HAP-1 (cell line): ENCODE results near the gene AMD1.
"Not testable (repeated sequence)": the region's sequence is repeated elsewhere in the genome, so short reads cannot be mapped to it uniquely, and the experiment has no call there.

Experiments
- DNase-seq, 2 experiments: peaks; one replicate each; pipeline ENCODE4 v3.0.0-alpha.2; 2016 to 2020; ENCODE audit warnings: low spot score in 2 of 2
- H3K27me3 ChIP-seq: fragments of 250-450 bp; sonication (Bioruptor Pico); 2 replicates; pipeline ENCODE4 v1.5.1; 2020; ENCODE audit warnings: low read depth, mild to moderate bottlenecking, moderate library complexity
- H3K36me3 ChIP-seq: fragments of 250-450 bp; sonication (Bioruptor Pico); replicated peaks from 2 replicates; pipeline ENCODE4 v1.5.1; 2020; ENCODE audit warnings: mild to moderate bottlenecking
- H3K4me1 ChIP-seq: fragments of 250-450 bp; sonication (Bioruptor Pico); 2 replicates; pipeline ENCODE4 v1.5.1; 2020; ENCODE audit warnings: mild to moderate bottlenecking
- H3K4me3 ChIP-seq: fragments of 250-450 bp; sonication (Bioruptor Pico); 2 replicates; pipeline ENCODE4 v1.5.1; 2020; ENCODE audit warnings: mild to moderate bottlenecking, moderate library complexity
- H3K9me3 ChIP-seq: fragments of 250-450 bp; sonication (Bioruptor Pico); 2 replicates; pipeline ENCODE4 v1.5.1; 2020; ENCODE audit warnings: mild to moderate bottlenecking, moderate library complexity
- in situ Hi-C: fragments of 300-500 bp; cut with MboI; formaldehyde crosslinking; loops from 3 replicates; pipeline ENCODE4 v1.14.3; 2020; ENCODE audit warnings: low sequenced_read_pairs, inconsistent platforms, mixed read lengths

Gene AMD1

DNA sequence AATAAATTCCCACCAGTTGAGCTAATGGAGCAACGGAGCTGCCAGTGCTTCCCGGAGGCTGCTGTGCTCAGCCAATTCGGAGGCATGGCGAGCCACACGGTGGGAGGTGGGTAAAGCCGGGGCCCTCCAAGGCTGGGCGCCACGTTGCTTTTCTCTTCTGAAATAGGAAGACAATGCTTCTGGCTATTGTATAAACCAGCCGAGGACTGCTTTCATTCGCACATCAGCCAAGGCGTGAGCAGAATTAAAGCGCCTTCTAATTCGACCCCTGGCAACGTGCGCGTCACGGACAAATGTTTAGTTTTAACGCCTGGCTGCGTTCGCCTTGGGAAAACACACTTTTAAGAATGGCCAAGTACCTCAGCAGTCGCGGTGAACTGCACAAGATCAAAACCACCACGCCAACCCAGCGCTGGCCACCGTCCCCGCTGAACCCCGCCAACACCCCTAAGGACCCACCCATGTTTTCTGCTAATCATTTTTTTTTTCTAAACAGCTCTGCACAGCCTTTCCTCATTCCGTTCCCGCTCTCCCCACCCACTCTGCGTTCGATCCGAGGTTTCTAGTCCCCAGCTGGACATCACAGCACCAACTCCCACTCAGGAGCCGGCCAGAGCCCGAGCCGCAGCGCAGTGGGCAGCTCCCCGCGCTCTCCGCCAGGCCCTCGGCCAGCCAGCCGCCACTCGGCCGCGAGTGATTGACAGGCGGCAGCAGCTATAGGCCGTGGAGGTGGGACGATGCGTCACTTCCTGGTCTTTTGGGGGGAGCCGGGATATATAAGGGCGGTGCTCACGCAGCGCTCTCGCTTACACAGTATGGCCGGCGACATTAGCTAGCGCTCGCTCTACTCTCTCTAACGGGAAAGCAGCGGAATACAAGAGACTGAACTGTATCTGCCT lies at the start of gene AMD1:
TSS of gene AMD1 (plus strand) at position 805 of the 899 bp plus-strand sequence. CDS start 321 bp downstream, outside the sequence.
- H3K36me3 ChIP-seq = no peaks in the 10 kb centered on the region; the same call in 1 of the 2 replicates
- no peaks in the 10 kb centered on the region for H3K27me3 ChIP-seq
- in situ Hi-C loops = no loop called here
- peak; percentile 92 to 98 for DNase-seq
- H3K4me3 ChIP-seq = peak within 1 kb of the TSS; percentile 85
- H3K4me1 ChIP-seq = peaks cover 17% of the 10 kb centered on the region
- no peaks in the 10 kb centered on the region for H3K9me3 ChIP-seq

DNA sequence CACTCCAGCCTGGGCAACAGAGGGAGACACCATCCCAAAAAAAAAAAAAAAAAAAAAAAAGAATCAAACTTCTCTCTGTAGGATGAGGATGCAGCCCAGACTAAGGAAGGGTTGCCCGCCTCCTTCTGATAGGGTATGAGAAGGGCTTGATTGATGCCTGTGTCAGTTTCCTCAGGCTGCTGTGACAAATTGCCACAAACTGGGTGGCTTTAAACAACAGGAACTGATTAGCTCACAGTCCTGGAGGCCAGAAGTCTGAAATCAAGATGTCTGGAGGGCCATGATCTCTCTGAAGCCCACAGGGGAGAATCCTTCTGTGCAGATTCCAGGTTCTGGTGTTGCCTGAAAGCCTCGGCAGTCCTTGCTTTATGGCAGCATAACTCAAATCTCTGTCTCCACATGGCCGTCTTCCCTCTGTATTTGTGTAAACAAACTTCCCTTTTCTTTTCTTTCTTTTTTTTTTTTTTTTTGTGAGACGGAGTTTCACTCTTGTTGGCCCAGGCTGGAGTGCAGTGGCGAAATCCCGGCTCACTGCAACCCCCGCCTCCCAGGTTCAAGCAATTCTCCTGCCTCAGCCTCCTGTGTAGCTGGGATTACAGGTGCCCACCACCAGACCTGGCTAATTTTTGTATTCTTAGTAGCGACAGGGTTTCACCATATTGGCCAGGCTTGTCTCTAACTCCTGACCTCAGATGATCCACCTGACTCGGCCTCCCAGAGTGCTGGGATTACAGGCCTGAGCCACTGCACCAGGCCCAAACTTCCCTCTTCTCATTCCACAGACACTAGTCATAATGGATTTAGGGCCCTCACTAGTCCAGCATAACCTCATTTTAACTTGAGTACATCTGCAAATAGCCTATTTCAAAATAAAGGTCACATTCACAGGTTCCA lies 48.1 kb upstream of the AMD1 start:
- no peak for DNase-seq
- in situ Hi-C loops = no loop called here
- no peaks in the 10 kb centered on the region for H3K9me3 ChIP-seq
- H3K36me3 ChIP-seq = no peaks in the 10 kb centered on the region
- no peak overlapping the region for H3K4me3 ChIP-seq
- H3K4me1 ChIP-seq = no peaks in the 10 kb centered on the region
- no peaks in the 10 kb centered on the region; the same call in 1 of the 2 replicates for H3K27me3 ChIP-seq

DNA sequence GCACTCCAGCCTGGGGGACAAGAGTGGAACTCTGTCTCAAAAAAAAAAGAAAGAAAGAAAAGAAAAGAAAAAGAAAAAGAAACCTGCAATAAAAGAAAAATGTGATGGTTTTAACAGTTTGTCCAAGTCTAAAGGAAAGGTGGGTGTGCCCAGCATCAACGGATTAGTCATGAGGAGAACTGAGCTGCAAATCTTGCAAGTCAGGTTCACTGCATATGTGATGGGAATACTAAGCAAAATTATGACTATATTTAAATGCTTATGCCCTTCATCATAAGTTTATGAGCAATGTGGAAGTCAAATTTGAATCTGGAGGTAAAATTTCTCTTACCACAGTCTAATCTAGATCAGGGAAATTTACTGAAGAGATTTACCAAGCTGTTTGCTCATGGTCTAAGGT lies 46.2 kb upstream of the AMD1 start:
- no peak overlapping the region for H3K4me3 ChIP-seq
- no peaks in the 10 kb centered on the region for H3K9me3 ChIP-seq
- in situ Hi-C loops = no loop called here
- DNase-seq = no peak
- H3K36me3 ChIP-seq = no peaks in the 10 kb centered on the region
- H3K4me1 ChIP-seq = no peaks in the 10 kb centered on the region
- H3K27me3 ChIP-seq = no peaks in the 10 kb centered on the region; the same call in 1 of the 2 replicates

DNA sequence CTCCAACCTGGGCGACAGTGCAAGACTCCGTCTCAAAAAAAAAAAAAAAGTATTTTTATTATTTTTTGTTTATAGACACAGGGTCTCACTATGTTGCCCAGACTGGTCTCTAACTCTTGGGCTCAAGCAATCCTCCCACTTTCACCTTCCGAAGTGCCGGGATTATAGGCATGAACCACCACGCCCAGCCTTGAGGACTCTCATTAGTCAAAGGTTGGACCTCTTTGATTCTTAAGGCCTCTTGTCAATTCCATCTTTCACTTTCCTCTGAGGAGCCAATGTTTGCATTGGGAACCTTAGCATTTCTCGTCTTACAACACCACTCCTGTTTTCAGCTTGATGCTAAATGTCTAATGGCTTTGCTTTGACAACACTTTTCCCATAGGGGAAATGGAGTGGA lies 43.2 kb upstream of the AMD1 start:
- Histone ChIP-seq H3K36me3 (no peaks in the 10 kb centered on the region), H3K27me3 (no peaks in the 10 kb centered on the region), H3K9me3 (no peaks in the 10 kb centered on the region), H3K4me3 (no peak overlapping the region), H3K4me1 (no peaks in the 10 kb centered on the region)
- DNase-seq = no peak
- in situ Hi-C loops = no loop called here

DNA sequence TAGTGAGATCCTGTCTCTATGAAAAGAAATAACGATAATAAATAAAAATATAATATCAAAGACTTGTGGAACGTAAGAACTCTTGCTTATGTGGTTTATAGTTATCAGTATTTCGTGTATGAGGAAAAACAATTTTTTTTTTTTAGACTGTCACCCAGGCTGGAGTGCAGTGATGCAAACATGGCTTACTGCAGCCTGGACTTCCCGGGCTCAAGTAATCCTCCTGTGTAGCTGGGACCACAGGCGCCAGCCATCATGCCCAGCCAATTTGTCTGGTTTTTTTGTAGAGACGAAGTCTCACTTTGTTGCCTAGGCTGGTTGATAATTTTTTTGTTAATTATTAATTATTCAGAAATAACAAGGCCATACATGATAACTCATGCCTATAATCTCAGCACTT lies 40.8 kb upstream of the AMD1 start:
- H3K4me1 ChIP-seq = no peaks in the 10 kb centered on the region
- no peaks in the 10 kb centered on the region for H3K9me3 ChIP-seq
- no peak overlapping the region for H3K4me3 ChIP-seq
- no peaks in the 10 kb centered on the region for H3K27me3 ChIP-seq
- H3K36me3 ChIP-seq = no peaks in the 10 kb centered on the region
- in situ Hi-C loops = no loop called here
- no peak for DNase-seq

DNA sequence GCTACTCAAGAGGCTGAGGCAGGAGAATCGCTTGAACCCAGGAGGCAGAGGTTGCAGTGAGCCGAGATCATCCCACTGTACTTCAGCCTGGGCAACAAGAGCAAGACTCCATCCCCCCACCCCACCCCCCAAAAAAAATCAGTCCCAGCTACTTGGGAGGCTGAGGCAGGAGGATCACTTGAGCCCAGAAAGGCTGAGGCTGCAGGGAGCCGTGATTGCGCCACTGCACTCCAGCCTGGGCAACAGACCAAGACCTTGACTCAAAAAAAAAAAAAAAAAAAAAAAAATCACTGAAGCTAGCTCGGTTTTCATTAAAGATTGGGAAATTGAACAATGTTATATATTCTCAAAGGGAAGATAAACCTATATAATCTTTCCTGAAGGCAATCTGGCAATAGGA lies 38.8 kb upstream of the AMD1 start:
- in situ Hi-C loops = not testable (repeated sequence)

DNA sequence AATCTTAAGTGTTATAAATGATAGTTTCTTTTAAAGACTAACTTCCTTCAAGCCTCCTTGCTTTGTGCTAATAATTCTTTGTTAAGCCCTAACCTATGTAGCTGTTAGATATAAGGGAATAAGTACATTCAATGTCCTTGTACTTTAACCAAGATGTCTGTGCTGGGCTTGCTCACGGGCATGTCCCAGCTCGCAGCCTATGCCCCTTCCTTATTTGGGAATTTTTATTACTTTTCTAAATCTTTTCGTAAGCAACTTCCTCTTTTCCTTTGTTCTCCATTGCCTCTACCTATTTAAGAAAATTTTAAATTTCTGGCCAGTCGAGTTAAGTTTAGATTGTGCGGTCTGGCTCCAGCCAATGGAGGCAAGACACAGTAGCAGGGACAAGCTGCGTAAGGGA lies 33.3 kb upstream of the AMD1 start:
- no peak for DNase-seq
- no peaks in the 10 kb centered on the region for H3K9me3 ChIP-seq
- no peak overlapping the region for H3K4me3 ChIP-seq
- in situ Hi-C loops = no loop called here
- no peaks in the 10 kb centered on the region for H3K27me3 ChIP-seq
- no peaks in the 10 kb centered on the region for H3K36me3 ChIP-seq
- no peaks in the 10 kb centered on the region for H3K4me1 ChIP-seq

More for the DNA sequence above, 38.8 kb upstream of the AMD1 start:
- not testable (repeated sequence) for H3K9me3 ChIP-seq, H3K36me3 ChIP-seq, H3K27me3 ChIP-seq, H3K4me3 ChIP-seq, DNase-seq, H3K4me1 ChIP-seq

DNA sequence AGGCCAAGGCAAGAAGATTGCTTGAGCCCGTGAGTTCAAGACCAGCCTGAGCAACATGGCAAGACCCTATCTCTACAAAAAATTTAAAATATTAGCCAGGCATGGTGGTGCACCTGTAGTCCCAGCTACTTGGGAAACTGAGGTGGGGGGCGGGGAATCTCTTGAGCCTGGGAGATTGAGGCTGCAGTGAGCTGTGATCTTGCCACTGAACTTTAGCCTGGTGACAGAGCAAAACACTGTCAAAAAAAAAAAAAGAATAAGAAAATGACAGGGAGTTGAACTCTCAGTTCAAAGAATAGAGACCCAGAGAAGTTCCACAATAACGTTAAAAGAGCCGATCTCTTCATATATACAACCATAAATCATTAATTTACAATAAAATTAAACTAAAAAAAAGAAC lies 24.8 kb upstream of the AMD1 start:
- no peaks in the 10 kb centered on the region; the same call in 1 of the 2 replicates for H3K4me1 ChIP-seq
- H3K27me3 ChIP-seq = no peaks in the 10 kb centered on the region
- no peak overlapping the region for H3K4me3 ChIP-seq
- DNase-seq = no peak
- in situ Hi-C loops = no loop called here
- H3K36me3 ChIP-seq = no peaks in the 10 kb centered on the region
- no peaks in the 10 kb centered on the region for H3K9me3 ChIP-seq

DNA sequence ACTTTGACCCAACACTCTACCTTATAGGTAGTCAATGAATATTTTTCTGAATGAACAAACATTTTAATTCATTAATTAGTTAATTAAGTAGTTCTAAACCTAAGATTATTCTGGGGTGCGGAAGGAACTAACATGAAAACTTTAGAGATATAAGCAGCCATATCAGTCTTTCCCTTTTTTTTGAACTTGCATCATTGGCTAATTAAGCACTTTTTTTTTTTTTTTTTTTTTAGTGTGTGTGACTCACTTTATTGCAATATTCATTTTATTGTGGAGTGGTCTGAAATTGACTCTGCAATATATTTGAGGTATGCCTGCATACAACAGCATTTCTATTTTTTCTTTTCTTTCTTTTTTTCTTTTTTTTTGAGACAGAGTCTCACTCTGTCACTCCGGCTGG lies 21.8 kb upstream of the AMD1 start:
- Histone ChIP-seq H3K4me3 (no peak overlapping the region), H3K36me3 (no peaks in the 10 kb centered on the region), H3K27me3 (no peaks in the 10 kb centered on the region), H3K9me3 (no peaks in the 10 kb centered on the region), H3K4me1 (no peaks in the 10 kb centered on the region; the same call in 1 of the 2 replicates)
- in situ Hi-C loops = no loop called here
- DNase-seq = no peak

DNA sequence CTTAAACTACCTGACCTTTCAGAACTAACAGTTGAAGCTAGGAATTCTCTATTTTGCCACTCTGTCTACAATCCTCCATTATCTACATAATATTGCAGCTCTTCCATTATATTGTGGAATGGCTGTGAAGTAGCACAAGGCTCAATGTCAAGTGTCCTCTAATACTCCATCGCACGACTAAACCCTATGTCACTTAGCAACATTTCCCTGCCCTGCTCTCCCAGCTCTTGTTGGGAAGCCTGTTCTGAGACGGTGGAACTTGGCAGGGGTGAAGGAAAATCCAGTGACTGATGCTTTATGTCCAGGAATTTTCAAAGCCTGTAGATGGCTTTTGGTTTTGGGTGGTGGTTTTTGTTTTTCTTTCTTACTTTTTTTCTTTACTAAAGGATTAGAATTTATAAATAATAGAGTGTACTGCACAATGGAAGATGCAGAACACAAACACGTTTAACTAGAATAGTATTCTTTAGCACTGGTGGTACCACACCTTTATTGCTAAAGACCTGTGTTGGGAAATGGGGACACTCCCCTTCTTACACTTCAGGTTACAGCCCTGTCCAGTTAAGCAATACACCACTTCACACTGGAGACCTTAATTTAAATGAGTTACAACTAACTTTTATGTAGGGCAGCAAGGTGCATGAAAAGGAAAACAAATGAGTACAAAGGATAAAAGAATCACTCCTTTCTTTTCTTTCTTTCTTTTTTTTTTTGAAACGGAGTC lies 20.7 kb upstream of the AMD1 start:
- Histone ChIP-seq H3K27me3 (no peaks in the 10 kb centered on the region), H3K4me1 (no peaks in the 10 kb centered on the region; the same call in 1 of the 2 replicates), H3K4me3 (no peak overlapping the region), H3K9me3 (no peaks in the 10 kb centered on the region), H3K36me3 (no peaks in the 10 kb centered on the region)
- in situ Hi-C loops = no loop called here
- DNase-seq = no peak

DNA sequence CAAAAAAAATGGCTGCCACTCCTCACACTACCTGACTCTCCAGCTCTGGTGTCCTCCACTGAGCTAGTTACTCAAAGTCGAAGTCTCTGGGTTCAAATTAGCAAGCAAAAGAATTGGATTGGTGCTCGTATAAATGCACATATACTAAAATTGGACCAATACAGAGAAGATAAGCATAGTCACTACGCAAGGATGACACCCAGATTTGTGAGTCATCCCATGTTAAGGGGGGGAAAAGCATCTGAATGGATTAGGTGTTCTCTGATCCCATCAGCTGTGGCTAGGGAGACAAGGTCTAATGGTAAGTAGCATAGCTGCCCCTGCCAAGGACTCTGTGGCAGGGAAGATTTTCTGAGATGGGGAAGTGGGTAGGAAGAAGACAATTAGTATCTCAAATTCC lies 18.3 kb upstream of the AMD1 start:
- no peaks in the 10 kb centered on the region for H3K27me3 ChIP-seq
- no peaks in the 10 kb centered on the region for H3K36me3 ChIP-seq
- H3K4me1 ChIP-seq = no peaks in the 10 kb centered on the region
- H3K4me3 ChIP-seq = no peak overlapping the region
- no peak for DNase-seq
- in situ Hi-C loops = no loop called here
- H3K9me3 ChIP-seq = no peaks in the 10 kb centered on the region

DNA sequence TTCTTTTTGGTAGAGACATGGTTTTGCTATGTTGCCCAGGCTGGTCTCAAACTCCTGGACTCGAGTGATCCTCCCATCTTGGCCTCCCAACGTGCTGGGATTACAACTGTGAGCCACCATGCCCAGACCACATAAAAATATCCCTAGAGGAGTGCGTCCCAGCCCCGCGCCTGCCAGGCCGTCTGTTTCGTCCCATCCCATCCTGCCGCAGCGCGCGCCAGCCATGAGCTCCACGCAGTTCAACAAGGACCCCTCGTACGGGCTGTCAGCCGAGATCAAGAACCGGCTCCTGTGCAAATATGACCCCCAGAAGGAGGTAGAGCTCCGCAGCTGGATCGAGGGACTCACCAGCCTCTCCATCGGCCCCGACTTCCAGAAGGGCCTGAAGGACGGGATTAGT lies 16.6 kb upstream of the AMD1 start:
- H3K36me3 ChIP-seq = no peaks in the 10 kb centered on the region
- no peaks in the 10 kb centered on the region for H3K4me1 ChIP-seq
- H3K27me3 ChIP-seq = no peaks in the 10 kb centered on the region
- DNase-seq = no peak
- no peak overlapping the region for H3K4me3 ChIP-seq
- in situ Hi-C loops = no loop called here
- H3K9me3 ChIP-seq = no peaks in the 10 kb centered on the region

DNA sequence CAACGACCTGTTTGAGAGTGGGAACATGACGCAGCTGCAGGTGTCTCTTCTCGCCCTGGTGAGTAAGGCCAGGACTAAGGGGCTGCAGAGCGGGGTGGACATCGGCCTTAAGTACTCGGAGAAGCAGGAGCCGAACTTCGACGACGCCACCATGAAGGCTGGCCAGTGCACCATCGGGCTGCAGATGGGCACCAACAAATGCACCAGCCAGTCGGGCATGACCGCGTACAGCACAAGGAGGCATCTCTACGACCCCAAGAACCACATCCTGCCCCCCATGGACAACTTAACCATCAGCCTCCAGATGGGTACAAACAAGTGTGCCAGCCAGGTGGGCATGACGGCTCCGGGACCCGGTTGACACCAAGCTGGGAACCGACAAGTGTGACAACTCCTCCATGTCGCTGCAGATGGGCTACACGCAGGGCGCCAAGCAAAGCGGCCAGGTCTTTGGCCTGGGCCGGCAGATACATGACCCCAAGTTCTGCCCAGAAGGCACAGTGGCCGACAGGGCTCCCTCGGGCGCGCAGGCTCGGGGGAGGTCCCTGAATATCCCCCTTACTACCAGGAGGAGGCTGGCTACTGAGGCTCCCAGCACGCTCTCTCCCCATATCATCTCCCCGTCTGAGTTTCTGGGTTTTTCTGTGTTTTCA lies 15.9 kb upstream of the AMD1 start:
- in situ Hi-C loops = no loop called here
- no peak for DNase-seq

More for the DNA sequence above, 15.9 kb upstream of the AMD1 start:
- H3K27me3 ChIP-seq = no peaks in the 10 kb centered on the region
- no peaks in the 10 kb centered on the region for H3K4me1 ChIP-seq
- H3K9me3 ChIP-seq = no peaks in the 10 kb centered on the region
- no peak overlapping the region for H3K4me3 ChIP-seq
- no peaks in the 10 kb centered on the region for H3K36me3 ChIP-seq
